SK-MEL-5 (cell line): Measurements from ENCODE around the gene TENM4. TPM values are rescaled to one million over a fixed set of nuclear protein-coding genes. Genes with fewer than 3 reads are reported as not detected.
"Not testable (repeated sequence)": the region's sequence is repeated elsewhere in the genome, so short reads cannot be mapped to it uniquely, and the experiment has no call there.

ENCODE experiments used
- DNase-seq: peaks from one replicate; pipeline ENCODE4 v3.0.0-alpha.2; 2016; ENCODE audit warnings: low read depth, low spot score
- in situ Hi-C: cut with HindIII; loops from 2 replicates; pipeline ENCODE4 v1.10.0; 2016; ENCODE audit warnings: low sequenced_read_pairs, high pct_unique_total_duplicates, low pct_unique_long_range_greater_than_20kb
- total RNA-seq: library from RNA; depleted of rRNA; stranded (reverse); fragments of >200 nt; shearing (Covaris generic); gene quantifications from 2 replicates; pipeline ENCODE4 v1.2.3, GENCODE V29; 2014

TENM4 gene
- total RNA-seq, 1 experiment from 2014 or later: 0.08 TPM

DNA sequence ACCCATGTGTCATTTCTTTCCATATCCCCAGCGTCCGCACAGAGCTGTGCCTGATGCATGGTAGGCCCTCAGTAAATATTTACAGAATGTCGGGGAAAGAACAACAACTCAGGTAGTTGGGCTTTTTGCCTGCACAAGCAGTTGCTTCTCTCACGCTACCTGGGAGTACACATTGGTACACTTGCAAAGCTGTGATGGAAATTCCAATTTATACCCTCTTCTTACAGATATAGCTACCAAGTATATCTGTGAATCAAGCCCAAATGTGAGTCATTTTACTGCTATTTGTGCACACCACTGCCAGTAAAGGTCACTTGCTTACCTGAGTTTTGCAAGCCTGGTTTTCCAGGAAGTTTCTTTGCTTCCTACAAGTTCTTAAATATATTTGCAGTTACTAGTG lies 533.2 kb downstream of the TENM4 start:
- DNase-seq: no peak
- in situ Hi-C loops: no loop called here

DNA sequence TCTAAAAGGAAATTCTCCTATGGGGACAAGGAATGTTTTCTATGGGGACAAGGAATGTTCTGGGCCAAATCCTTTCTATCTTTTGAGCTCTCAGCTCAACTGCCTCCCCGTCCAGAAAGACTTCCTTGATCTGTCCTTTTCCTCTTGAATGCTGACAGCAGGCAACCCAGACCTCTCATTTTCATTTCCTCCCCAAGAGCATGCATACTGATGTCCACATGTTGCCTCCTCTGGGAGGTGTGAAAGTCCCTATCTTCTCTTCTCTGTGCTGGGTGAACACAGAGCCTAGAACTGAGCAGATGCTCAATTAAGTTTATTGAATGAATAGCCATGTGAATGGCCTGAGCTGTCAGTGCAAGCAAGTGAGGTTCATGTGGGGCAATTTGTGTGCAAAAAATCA lies 534.3 kb downstream of the TENM4 start:
- in situ Hi-C loops: no loop called here
- no peak for DNase-seq

DNA sequence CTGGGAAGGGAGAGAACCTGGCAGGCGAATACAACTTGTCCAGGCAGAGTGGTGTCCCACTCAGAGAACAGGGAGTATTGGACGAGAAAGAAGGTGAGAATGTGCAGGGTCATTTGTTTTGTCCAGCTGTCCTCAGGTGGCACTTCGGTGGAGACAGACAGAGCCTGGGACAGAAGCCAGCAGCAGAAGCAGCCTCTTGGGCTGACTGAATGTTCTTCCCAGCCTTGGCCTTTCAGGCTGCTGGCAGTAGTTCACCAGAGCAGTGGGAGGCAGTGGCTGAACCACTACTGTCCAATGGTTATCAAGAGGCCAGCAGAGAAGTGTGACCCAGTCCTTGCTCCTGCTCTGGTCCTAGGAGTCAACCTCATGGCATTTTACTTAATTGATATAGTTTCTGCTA lies 535.1 kb downstream of the TENM4 start:
- in situ Hi-C loops: no loop called here
- DNase-seq: no peak

DNA sequence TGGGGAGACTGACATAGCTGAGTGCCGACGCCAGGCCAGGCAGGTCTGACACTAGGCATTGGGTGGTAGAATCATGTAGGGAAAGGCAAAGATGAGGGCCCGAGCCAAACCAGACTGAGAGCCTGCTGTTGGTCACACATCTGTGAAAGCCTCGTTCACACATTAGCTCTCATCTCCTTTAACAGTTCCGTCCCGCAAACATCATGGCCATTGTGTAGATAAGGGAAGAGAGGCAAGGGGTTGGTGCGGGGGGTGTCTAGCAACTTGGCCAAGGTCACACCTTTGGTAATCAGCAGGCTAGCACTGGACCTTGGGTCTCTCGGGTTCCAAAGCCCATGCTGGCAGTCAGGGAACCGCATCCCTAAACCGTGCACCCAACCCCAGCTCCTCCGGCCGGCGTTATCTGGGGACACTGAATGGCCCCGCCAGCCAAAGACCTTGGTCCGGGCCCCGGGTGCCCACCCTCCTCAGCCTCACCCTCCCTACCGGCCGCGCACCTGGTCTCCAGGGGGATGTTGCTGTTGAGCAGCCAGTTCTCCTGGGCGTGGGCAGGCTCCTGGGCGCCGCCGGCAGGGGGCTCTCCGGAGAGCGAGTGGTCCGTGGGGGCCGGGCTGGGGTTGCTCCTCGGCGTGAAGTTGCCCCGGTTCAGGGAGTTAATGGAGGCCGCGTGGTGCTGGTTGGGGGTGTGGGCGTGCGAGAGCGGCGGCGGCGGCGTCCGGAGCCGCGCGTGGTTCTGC lies 537.9 kb downstream of the TENM4 start:
- DNase-seq: no peak
- in situ Hi-C loops: no loop called here

DNA sequence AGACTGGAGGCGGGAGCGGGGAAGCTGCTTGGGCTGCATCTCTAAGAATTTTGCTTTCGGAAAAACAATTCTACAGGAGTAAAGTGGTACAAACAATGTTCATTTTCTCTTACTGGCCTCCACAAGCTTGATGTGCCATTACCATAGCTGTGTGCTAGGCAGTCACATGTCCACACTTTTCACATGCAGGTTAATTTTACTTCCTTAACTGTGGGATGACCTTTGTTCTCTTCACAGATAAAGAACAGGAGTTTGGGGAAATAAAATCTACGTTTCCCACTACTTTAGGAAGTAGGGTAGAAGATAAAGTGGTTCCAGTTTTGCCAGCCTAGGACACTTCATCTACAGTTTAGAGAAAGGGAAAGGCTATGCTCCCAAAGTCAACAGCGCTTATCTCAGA lies 539.0 kb downstream of the TENM4 start:
- DNase-seq: no peak
- in situ Hi-C loops: no loop called here

DNA sequence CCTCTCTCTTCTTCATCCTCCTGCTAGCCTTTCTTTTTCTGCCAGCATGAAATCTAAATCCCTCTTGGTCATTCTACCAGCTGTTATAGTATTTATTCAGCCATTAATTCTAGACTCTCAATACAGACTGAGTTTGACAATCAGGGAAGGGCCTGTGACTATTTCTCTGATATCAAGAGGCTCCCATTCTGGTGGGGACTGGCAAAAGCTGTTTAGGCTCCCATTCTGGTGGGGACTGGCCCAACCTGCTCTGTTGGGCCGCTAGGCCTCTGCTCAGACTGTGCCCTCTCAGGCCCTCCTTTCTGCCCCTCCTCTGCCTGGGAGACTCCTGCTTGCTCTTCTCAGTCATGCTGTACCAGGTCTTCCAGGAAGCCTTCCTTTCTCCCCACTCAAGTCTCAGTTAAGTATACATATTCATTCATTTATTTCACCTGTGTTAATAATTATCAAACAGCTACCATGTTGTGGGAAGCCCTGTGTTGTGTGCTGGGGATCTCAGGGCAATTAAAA lies 542.5 kb downstream of the TENM4 start:
- no peak for DNase-seq
- in situ Hi-C loops: no loop called here

DNA sequence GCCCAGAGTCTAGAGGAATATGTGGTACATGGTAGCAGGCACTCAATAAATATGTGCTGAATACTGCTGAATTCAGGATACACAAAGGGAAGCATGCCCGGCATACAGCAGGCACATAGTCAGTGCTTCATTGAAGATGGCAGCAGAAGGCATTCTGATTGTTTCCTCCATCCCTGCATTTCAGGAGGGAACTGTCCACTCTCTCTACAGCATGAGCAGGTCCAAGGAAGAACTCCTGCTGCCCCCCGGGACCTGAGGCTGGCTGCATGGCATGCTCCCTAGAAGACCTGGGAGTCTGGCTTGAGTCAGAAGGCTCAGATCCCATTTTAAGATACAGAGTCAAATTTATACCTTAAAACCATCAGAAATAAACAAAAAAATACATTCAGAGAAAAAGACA lies 546.8 kb downstream of the TENM4 start:
- in situ Hi-C loops: no loop called here
- DNase-seq: no peak

DNA sequence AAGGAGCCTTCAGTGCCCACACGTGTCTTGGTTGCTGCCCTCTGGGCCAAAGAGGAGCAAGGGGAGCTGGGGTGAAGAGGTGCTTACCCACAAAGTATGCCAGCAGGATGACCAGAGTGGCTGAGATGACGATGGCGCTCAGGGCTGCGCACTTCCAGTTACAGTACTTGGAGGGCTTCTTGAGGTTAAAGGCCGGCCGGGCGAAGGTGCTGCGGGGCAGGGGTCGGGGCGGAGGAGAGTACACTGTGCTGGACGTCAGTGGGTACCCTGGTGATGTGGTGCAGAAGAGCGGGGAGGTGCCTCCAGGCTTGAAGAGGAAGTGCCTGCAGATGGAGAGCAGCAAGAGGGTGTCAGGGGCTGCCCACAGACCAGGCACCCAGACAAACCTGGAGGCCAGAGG lies 551.1 kb downstream of the TENM4 start:
- in situ Hi-C loops: no loop called here

DNA sequence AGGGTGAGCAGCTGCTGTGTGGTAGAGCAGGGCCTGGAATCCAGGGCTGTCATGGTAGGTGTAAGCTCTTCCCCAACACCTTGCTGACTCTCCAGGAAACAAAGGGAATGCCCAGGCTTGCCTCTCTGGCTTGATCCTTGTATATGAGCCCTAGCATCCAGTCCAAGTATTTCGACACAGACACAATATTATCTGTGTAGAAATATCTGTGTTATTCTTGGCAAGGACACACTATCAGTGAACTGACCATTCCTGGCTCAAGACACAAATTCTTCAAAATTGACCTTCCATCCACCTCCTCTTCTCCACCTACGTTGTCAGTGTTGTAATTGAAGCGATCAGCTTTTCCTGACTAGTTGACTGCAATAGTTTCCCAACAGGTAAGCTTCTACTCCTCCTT lies 554.2 kb downstream of the TENM4 start:
- no peak for DNase-seq
- in situ Hi-C loops: no loop called here

More for the DNA sequence above, 551.1 kb downstream of the TENM4 start:
- DNase-seq: no peak

DNA sequence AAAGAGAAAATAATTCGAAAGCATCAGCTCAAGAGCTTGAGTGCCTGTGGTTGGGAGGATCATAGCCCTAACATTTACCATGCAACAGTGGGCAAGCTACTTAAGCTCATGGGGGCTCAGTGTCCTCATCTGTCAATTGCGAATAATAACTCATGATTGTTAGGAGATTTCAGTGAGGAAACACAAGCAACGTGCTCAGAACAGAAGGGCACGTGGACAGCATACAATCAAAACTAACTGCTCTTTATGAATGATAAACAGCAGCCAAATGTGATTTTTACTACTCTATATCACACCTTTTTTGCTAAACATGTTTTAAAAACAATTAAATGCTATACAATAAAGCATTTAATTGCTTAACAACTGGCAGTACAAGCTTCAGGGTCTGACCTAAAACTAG lies 556.1 kb downstream of the TENM4 start:
- in situ Hi-C loops: no loop called here
- DNase-seq: no peak

DNA sequence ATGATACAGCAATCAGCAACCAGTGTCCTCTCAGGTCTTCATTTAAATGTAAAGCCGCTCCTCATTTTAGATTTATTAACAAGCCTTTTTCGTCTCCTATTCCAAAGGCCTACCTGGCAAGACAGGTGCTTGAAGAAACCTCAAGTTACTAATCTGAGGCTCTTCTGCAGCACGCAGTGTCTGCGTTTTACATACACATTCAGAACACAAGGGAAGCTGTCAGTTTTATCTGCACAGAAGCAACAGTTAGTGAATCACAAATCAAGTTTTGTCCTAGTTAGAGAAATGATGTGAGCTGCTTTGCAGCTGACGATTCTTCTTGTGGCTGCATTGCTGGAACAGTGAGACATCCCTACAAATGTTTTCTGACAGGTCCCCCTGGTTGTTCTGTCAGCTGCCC lies 557.3 kb downstream of the TENM4 start:
- no peak for DNase-seq
- in situ Hi-C loops: no loop called here

DNA sequence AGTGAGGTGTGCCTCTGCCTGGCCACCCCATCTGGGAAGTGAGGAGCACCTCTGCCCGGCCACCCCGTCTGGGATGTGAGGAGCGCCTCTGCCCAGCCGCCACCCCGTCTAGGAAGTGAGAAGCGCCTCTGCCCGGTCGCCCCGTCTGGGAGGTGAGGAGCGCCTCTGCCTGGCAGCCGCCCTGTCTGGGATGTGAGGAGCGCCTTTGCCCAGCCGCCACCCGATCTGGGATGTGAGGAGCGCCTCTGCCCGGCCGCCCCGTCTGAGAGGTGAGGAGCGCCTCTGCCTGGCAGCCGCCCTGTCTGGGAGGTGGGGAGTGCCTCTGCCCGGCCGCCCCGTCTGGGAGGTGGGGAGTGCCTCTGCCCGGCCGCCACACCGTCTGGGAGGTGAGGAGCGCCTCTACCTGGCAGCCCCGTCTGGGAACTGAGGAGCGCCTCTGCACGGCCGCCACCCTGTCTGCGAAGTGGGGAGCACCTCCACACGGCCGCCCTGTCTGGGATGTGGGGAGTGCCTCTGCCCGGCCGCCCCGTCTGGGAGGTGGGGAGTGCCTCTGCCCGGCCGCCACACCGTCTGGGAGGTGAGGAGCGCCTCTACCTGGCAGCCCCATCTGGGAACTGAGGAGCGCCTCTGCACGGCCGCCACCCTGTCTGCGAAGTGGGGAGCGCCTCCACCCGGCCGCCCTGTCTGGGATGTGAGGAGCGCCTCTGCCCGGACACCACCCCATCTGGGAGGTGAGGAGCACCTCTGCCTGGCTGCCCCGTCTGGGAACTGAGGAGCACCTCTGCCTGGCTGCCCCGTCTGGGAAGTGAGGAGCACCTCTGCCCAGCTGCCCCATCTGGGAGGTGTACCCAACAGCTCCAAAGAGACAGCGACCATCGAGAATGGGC lies 561.5 kb downstream of the TENM4 start:
- DNase-seq, in situ Hi-C loops: not testable (repeated sequence)

DNA sequence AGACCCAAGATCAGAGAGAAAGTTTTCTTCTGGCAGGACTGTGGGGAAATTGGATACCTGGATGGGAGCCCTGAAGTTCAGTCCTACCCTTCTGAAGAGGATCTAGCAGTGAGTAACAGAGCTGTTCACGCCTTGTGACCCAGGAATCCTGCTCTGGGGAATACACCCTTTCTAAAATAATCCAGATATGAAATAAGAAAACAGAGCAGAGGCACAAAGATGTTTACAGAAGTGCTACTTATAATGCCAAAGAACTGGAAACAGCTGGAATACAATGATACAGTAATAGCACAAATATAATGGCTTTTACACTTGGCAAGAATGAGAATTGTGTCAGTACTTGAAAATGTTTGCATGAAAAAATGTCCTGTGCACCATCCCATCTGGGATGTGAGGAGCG lies 562.2 kb downstream of the TENM4 start:
- in situ Hi-C loops: no loop called here
- DNase-seq: no peak

DNA sequence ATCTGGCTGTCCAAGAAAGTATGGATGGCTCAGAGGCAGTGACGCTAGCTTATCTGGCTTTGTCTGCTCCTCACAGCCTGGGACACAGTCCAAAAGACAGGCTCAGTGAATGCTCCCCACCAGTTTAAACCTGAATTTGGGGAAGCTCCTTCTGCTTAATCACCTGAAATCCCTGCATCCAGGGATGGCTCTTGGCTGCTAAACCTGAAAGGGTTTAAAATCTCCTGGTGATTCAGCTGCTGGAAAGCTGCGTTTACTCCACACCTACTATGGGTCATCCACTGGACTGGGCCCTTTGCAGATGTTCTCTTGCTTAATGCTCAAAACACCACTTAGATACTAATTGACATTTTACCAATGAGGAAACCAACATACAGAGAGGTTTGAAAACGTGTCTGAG lies 564.2 kb downstream of the TENM4 start:
- no peak for DNase-seq
- in situ Hi-C loops: no loop called here

DNA sequence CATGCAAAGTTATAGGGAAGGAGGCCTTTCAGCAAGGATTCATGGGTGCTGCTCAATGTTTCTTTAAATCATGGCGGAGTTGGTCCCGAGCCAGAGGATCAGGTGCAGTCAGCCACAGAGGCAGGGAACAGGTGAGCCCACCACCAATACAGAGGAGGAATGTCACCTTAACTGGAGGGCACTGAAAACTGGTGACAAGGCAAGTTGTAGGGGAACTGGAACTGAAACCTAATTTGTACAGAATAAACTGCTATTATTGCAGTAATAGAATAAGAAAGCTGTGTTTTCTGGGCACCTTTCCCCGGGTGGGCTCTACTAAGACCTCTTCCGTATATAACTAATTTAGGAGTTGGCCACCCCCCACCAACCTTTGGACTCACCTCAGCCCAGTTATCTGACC lies 570.2 kb downstream of the TENM4 start:
- in situ Hi-C loops: no loop called here
- DNase-seq: no peak

DNA sequence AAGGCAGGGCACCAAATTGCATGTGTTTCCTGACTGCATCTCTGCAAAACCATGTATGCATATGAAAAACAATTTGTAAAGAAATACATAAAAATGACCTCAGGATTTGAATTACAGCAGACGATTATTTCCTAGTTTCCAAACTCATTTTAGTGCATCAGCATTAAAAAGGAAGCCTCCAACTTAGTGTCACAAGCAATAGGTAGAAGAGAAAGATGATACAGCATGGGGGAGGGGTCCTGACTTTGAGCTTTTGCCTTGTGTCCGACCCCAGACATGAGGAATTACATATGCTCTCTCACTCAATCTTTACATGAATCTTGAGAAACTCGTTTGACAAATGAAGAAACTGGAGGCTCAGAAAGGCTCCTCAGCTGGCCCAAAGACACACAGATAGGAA lies 571.5 kb downstream of the TENM4 start:
- DNase-seq: no peak
- in situ Hi-C loops: no loop called here

DNA sequence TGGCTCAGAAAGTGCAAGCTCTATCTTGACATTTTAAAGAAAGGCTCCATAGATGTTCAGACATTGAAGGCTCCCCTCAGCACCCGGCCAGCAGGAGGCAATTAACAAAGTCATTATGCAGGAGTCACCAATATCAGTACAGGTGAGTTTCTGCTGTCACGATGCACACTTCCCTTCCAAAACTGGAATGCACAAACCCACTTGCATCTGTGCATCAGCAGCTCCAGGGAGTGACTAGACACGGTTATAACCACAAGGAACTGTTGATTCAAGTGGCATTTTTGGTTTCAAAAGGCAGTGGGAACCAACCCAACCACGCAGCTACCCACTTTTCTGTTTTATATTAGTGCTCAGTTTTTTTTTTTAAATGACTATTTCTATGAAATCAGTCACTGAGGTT lies 572.3 kb downstream of the TENM4 start:
- no peak for DNase-seq
- in situ Hi-C loops: no loop called here

DNA sequence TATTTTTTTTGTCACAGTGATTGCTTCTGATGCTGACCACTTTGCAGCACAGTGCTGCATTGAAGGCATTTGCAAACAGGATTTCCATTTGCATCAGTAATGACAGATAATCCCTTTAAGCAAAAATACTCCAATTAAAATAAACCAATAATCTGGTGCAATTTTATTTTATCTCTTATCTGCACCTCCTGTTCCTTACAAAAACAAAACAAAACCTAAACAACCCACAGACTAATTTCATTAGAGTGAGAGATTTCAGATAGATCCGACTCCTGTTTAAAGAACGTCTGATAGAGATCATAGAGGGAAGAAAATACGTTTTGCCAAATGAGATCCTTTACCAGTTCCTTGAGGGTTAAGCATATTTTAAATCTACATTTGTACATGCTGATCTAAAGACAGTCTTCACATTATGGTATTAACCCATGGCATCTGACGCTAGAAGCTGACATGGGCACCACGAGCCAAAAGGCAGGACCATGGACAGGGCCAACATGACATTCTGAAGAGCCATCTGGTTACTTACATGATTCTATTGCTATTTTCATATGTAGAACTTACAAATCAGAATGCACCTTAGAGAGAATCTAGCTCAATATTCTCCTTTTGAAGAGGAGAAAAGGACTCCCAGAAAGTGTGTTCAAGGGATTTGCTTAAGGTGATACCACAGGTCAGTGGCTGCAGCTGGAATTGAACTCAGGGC lies 580.0 kb downstream of the TENM4 start:
- in situ Hi-C loops: no loop called here
- peak; percentile 6 for DNase-seq
